Measurements from ENCODE around the gene SLC5A6.

The SLC5A6 gene

DNA sequence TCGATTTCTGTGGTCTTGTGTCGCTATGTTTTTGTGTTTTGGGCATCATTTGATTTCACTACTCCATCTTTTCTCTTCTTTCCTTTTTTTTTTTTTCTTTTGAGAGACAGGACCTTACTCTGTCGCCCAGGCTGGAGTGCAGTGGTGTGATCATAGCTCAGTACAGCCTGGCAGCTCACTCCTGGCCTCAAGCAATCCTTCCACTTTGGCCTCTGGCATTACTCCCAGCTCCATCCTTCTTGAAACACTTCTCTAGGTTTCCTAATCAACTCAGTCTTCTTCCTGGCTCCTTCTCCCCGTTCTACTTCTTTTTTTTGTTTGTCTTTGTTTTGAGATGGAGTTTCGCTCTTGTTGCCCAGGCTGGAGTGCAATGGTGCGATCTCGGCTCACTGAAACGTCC lies 36.7 kb downstream of the SLC5A6 start:
- no peak for DNase-seq (ENCODE audit: low spot score)

DNA sequence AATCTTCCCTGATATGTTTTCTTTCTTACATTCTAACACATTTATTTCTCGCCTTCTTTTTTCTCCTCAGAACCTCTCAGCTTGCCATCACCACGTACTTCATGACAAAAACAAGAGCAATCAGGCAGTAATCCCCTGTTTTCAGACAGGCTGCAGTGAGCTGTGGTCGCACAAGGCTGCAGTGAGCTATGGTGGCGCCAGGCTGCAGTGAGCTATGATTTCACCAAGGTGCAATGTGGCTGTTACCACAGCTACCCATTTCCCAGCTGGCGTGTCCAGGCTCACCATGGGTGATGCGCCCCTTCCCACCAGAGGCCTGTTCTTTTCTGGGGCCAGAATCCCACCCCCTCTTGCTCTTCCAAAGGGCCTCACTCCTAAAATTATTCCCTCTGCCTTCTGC lies 37.4 kb downstream of the SLC5A6 start:
- no peak for DNase-seq (ENCODE audit: low spot score)

DNA sequence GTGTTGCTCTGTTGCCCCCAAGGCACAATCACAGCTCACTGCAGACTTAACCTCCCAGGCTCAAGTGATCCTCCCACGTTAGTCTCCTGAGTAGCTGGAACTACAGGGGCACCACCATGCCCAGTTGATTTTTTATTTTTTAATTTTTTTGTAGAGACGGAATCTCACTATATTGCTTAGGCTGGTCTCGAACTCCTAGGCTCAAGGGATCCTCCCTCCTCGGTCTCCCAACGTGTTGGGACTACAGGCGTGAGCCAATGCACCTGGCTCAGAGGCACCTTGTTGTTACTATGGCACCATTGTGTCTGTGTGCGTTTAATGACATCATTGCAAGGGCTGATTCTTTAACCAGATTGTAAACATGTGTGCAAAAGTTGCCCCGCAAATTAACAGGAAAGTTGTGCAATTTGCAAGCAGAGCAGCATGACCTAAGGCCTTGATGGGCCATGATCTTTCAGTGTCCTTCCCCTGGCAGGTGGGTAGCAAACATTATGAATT lies 40.7 kb downstream of the SLC5A6 start:
- no peak for DNase-seq (ENCODE audit: low spot score)

DNA sequence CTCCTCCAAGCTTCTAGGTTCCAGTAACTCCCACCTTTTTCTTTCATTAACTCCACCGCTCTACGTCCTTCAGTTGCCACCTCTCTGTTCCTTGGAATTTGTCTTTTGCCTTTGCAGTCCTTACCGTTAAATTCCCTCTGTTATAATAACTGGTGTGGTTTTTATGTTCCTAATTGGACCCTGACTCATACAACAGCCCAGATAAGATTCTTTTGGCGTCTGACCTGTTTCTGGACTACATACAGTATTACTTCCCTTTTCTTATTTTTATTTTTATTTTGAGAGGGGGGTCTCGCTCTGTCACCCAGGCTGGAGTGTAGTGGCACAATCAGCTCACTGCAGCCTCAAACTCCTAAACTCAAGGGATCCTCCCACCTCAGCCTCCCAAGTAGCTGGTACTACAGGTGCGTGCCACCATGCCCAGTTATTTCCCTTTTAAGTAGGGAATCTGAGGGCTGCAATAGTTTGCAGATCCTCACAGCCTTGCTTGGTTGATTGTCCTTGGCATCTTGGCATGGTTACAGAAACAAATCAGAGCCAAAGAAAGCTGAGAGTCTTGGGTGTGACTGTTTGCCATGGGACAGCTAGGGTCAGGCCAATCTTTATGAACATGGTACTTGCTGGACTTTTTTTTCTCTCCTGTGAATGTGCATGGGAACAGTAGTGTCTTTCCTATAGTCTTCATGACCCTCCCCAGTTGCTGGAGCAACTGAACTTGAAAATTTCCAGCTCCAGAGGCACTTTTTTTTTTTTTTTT lies 41.3 kb downstream of the SLC5A6 start:
- DNase-seq (ENCODE audit: low spot score): no peak

DNA sequence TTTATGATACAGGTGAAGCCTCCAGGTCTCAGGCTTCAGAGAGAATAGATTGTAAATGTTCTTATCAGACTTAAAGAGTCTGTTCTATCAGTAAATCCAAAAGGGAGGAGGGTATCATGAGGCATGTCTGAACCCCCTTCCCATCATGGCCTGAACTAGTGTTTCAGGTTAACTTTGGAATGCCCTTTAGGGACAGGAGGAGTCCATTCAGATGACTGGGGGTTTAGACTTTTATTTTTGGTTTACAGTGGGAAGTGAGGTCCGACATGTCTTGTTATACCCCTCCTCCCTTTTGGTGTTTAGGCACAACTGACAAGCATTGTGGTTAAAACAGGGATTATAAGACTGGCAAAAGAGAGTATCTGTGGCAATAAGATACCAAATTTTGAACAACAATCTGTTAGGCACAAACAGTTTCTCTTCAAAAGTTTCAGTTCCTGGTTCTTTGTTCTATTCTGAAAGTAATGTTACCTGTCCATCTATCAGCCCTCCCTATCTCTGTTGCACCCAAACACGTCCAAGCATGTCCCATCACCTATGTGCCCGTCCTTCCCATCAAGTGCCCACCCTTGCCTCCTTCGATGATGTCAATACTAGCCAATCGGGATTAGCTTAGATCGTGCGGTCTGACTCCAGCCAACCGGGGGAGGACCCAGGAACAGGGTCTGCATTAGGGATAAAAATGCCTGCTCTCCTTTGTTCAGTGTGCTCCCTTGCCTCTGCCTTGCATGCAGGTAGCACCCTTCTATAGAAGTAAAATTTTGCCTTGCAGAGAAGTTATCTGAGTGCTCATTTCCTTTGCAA lies 46.9 kb downstream of the SLC5A6 start:
- DNase-seq (ENCODE audit: low spot score): no peak

DNA sequence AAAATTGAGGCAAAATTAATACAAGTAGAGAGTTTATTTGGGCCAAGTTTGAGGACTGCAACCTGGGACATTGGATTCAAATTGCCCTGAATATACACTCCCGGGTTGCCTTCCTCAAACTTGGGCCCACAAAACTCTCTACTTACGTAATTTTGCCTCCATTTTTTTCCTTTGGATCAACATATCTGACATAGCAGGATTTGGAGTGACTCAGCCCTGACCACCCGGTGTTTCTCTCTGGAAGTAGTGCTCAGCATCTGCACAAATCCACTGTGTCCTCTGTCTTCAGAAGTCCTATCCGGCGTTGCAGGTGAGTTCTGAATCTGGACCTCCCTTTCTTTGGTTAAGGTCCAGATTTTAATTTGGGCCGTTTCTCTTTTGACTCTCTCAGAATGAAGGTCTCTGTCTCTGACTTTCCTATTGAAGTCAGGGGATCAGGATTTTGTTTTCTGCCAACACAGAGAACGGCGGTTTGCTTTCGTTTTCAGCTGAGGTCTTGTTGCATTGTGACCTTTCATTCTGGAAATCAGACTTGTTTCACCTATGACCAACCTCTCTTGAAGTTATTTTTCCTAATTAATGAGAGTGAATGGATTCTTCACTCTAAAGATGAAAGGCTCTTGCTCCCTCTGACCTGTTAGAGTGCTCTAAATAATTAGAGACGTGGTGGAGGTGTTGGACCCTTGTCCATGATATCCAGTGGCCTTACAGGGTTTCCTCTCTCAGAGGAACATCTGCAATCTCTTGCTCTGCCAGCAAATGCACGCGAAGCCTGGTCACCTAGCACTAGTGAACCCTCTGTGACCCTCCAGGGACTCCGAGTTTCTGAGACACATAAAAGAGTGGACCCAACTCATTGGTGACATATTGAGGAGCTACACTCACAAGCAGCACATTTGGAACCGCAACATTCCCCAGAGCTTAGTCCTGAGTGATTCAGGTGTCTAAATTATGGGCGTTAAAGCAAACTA lies 49.6 kb downstream of the SLC5A6 start:
- DNase-seq (ENCODE audit: low spot score): no peak

DNA sequence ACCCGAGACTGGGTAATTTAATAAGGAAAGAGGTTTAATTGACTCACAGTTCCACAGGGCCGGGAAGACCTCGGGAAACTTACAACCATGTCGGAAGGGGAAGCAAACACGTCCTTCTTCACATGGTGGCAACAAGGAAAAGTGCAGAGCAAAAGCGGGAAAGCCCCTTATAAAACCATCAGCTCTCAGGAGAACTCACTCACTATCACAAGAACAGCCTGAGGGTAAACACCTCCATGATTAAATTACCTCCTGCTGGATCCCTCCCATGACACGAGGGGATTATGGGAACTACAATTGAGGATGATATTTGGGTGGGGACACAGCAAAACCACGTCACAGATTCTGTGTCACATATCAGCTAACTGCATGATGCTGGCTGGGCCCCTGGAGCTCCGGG lies 51.9 kb downstream of the SLC5A6 start:
- DNase-seq (ENCODE audit: low spot score): no peak

DNA sequence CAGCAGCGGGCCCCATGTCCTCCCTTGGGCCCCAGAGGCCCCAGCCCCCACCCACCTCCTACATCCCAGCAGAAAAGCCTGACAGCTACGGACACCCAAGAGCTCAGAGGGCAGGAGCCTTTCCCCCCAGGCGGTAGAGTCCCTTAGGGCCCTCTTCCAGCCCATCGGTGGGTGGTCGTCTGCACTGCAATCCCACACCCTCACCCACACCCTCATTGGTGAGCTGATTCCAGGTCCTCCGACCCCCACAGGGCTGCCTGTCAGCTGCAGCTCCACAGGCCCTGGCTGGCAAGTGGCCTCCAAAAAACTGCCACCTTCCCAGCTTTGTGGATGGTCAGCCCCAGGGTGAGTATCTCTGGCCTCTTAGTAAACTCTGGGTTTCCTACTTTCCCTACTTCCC lies 52.8 kb downstream of the SLC5A6 start:
- no peak for DNase-seq (ENCODE audit: low spot score)

DNA sequence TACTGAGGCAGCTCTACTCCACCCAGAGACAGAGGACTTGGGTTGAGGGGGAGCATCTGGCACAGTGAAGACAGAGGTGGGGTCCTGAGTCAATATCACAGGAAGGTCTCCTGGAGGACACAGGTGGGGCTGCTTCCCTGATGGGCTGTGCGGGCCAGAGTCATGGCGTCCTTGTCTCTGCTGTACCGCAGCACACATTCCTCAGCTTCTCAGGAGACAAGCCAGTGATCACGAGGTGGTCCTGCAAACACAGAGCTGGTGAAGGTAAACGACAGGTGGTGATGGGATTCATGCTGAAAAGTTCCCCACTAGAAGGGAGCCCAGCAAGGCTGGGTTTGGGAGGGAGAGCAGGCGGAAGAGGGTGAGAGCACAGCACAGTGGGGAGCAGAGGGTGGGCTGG lies 53.6 kb downstream of the SLC5A6 start:
- no peak for DNase-seq (ENCODE audit: low spot score)

DNA sequence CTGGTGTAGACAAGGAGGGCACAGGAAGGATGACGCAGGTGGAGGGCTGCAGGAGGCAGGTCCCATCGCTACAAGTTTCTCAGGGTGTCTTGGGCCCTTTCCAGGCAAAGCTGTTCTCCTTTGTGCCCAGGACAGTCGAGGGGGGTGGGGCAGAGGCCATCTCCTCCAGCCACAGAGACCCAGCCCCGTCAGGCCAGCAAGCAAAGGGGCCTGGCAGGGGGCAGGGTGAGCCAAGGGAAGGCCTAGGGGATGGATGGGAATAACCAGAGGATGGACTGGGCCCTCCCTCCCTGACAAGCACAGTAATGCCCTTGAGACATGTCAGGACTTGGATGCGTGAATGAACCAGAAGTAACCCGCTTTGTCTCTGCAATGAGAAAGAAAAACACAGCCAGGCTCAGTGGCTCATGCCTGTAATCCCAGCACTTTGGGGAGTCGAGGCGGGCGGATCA lies 57.0 kb downstream of the SLC5A6 start:
- DNase-seq (ENCODE audit: low spot score): no peak

DNA sequence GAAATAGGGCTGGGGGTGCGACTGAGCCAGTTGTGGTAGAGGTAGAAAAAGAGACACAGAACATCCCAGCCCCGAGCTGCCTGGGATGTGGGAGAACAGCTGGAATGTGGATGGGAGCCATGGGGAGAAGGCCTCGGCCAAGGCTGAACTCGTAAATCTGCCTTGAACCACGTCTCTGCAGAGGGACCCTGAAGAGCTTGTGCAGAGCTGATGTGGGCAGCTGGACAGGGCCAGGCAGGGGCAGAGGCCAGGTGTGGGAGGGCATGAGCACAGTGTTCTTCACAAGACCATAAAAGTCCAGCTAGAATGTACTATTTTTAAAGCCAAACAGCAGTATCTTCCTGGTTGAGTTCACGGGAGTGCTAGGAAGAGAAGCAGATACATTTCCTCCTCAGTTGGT lies 57.6 kb downstream of the SLC5A6 start:
- no peak for DNase-seq (ENCODE audit: low spot score)

DNA sequence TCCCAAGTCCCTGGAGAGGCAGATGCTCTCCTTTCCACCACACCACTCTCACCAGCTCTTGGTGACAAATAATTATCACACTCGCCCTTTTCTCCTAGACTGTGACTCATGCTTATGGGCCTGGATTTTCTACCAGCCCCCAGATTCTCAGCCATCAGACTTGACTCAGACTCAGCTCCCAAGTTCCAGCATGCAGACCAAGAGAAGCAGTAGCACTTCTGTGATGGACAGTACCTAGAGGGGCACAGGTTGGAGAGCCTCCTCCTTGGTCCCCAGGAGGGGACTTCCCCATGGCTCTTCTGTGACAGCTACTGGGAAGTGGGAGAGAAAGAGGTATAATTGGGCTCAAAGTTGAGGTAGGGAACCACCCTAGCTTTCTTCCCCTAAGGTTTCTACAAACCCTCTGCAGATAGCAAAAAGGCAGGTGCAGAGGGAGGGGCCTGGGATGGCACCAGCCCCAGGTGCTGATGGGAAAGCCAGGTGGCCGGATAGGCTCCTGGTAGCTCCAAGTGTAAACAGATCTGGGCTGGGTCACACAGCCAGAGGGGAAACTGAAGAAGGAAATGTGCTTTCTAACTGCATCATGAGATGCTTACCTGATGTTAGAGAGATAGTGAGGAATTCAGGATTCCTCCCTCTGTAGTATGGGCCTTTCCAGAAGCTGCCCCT lies 59.1 kb downstream of the SLC5A6 start:
- DNase-seq (ENCODE audit: low spot score): no peak

DNA sequence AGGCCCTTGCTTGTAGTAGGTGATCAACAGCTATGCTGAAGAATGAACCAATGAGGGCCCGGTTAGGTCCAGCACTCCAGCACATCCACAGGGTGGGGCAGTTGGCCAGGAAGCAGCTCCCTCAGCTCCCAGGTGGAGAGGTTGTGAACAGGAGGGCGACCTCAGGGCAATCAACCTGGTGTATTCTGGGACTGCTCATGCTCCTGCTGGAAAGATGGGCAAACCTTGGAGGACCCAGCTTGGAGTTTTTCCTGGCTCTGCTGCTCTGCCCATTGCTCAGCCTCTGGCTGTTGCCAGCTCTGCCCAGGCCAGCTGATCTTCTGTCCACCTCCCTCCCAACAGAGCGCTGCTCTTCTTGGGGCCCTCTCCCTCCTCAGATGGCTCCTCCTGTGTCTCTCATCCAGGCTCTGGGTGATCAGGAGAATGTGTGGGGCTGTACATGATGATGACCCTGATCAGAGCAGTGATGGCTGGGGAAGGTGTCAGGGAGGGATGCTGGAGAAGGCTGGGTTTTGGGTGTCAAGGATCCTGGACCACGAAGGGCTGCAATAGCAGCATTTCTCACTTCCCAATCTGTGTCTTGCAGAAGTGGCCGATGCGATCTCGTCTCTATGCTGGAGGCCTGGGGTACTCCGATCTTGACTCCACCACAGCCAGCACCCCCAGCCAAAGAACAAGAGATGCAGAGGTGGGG lies 59.8 kb downstream of the SLC5A6 start:
- DNase-seq (ENCODE audit: low spot score): no peak

DNA sequence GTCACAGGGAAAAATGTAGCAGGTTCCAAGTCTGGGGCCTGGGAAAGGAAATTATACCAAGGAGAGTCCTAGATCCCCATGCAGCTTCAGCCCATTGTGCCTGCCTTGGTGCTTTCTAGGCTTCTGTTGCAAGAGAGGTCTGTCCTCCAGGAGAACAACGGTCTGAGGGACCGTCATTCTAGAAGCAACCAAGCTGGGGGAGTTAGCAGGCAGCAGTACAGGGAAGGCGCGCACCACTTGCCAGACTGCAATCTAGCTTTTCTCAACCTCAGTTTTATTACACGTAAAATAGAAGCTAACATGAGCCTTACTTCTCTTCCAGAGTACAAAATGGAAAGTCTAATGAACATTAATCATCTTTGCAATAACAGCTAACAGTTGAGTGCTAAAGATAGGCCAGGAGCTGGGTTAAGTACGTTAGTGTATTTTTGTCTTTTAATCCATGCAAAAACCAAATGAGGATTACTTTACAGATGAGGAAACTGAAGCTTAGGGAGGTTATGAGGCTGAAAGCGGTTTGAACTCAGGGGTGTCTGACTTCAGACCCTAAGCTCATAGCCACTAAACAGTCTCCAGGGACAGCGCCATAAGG lies 61.3 kb downstream of the SLC5A6 start:
- DNase-seq (ENCODE audit: low spot score): no peak

Data from D341Med (cell line).